ENCODE measurements around the gene COQ8A.

- TF ChIP-seq CTCF (IDR thresholded peaks at IDR 0.05) (no peak), POLR2A (IDR thresholded peaks at IDR 0.05) (no peak)
Measured at GRCh38 chr1:226903819-226904716, 36.0 kb upstream of the COQ8A start.
